PC-9 (cell line): ENCODE results near the gene LTBP4. TPM values are rescaled to one million over a fixed set of nuclear protein-coding genes. Genes with fewer than 3 reads are reported as not detected.

Experiments used
- BruUV-seq: library from RNA; stranded (reverse); fragments of 400-500 nt; replicated peaks from 2 replicates; lab custom pipeline; 2021; lab: Mats Ljungman, UMichigan
- CTCF ChIA-PET: fragments of 300-600 bp; sonication (Branson Sonifier 250); formaldehyde crosslinking; loops from one replicate; lab custom pipeline; 2022; ENCODE audit warnings: antibody characterized with exemption; lab: Charles Lee
- POLR2A ChIA-PET: fragments of 300-600 bp; sonication (Branson Sonifier 250); formaldehyde crosslinking; loops from one replicate; lab custom pipeline; 2022; ENCODE audit warnings: antibody characterized with exemption; ENCODE audit not compliant: unreplicated experiment; lab: Charles Lee
- DNase-seq, 2 experiments: peaks; one replicate each; pipeline versions ENCODE4 v3.0.0 to v3.0.0-alpha.2; 2015 to 2022; ENCODE audit warnings: mixed read lengths in 1 of 2
- H2AFZ ChIP-seq: fragments of 200-600 bp; sonication (generic); 2 replicates; pipeline ENCODE4 v1.8.1; 2017; ENCODE audit warnings: antibody characterized with exemption
- H3F3A ChIP-seq: fragments of 200-600 bp; sonication (generic); 2 replicates; pipeline ENCODE4 v1.8.1; 2017; ENCODE audit warnings: antibody characterized with exemption, mild to moderate bottlenecking, low read depth; ENCODE audit not compliant: insufficient read depth
- H3K27ac ChIP-seq: fragments of 200-600 bp; sonication (generic); 2 replicates; pipeline ENCODE4 v1.6.1; 2016; ENCODE audit warnings: mixed run types
- H3K27me3 ChIP-seq: fragments of 200-600 bp; sonication (generic); 2 replicates; pipeline ENCODE4 v1.6.1; 2016; ENCODE audit warnings: low read depth, mixed run types; ENCODE audit not compliant: insufficient read depth
- H3K36me3 ChIP-seq: fragments of 200-600 bp; sonication (generic); 2 replicates; pipeline ENCODE4 v1.6.1; 2016; ENCODE audit warnings: low read depth, mixed run types
- H3K4me1 ChIP-seq: fragments of 200-600 bp; sonication (generic); replicated peaks from 2 replicates; pipeline ENCODE4 v1.6.1; 2016; ENCODE audit warnings: mixed run types; ENCODE audit not compliant: insufficient read depth
- H3K4me2 ChIP-seq: fragments of 200-600 bp; sonication (generic); 2 replicates; pipeline ENCODE4 v1.6.1; 2017; ENCODE audit warnings: mixed run types
- H3K4me3 ChIP-seq: fragments of 200-600 bp; sonication (generic); 2 replicates; pipeline ENCODE4 v1.6.1; 2016; ENCODE audit warnings: mixed run types
- H3K79me2 ChIP-seq: fragments of 200-600 bp; sonication (generic); 2 replicates; pipeline ENCODE4 v1.6.1; 2017; ENCODE audit warnings: low read depth, mixed run types
- H3K9me2 ChIP-seq: fragments of 200-600 bp; sonication (generic); 2 replicates; pipeline ENCODE4 v1.8.1; 2017; ENCODE audit warnings: mild to moderate bottlenecking; ENCODE audit not compliant: insufficient read depth
- H3K9me3 ChIP-seq: fragments of 200-600 bp; sonication (generic); 2 replicates; pipeline ENCODE4 v1.8.1; 2016; ENCODE audit warnings: low read depth; ENCODE audit not compliant: insufficient read depth
- H4K20me1 ChIP-seq: fragments of 200-600 bp; sonication (generic); 2 replicates; pipeline ENCODE4 v1.8.1; 2017; ENCODE audit not compliant: insufficient read depth
- CTCF ChIP-seq: fragments of 200-600 bp; sonication (generic); conservative IDR thresholded peaks from 2 replicates; pipeline ENCODE4 v1.6.1; 2017; ENCODE audit warnings: mixed run types, antibody characterized with exemption, mild to moderate bottlenecking, moderate library complexity
- EZH2 ChIP-seq: fragments of 200-600 bp; sonication (generic); IDR thresholded peaks from 2 replicates; pipeline ENCODE4 v1.8.0; 2017; ENCODE audit warnings: antibody characterized with exemption, low read depth
- intact Hi-C: fragments of 100-400 bp; cut with micrococcal nuclease; formaldehyde crosslinking; loops from one replicate; pipeline ENCODE4 v1.10.0; 2022; ENCODE audit not compliant: unreplicated experiment
- total RNA-seq: library from RNA; stranded (reverse); gene quantifications from 2 replicates; pipeline ENCODE4 v1.2.3, GENCODE V29; 2021

Gene LTBP4
- total RNA-seq, 1 experiment from 2014 or later, result 163 TPM

DNA sequence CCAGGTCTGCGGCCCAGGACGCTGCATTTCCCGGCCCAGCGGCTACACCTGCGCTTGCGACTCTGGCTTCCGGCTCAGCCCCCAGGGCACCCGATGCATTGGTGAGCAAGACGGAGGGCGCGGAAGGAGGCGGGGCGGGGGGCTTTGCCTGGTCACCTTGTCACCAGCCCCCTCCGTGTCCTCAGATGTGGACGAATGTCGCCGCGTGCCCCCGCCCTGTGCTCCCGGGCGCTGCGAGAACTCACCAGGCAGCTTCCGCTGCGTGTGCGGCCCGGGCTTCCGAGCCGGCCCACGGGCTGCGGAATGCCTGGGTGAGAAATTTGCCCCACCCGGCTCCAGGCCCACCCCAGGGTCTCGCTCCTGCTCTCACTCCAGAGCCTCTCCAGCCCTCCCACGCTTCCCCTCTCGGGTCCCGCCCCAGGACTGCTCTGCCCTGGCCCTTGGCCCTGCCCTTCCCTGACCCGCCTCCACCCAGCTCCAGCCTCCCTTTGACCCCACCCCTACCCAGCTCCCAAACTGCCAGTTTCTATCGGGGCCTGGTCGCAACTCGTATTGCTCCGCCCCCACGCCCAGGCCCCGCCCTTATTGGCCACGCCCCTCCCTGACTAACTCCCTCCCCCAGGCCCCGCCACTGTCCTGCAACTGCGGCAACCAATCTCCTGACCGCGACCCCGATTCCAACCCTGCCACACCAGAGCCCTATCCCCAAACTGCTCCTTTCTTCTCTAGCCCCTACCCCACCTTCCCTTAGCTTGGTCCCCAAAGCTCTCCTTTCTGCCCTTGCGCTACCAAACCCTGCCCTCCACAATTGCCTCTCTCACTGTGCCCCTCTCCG is 8.6 kb downstream of the LTBP4 start:
- TF ChIP-seq EZH2 (no peak), CTCF (no peak)
- Histone ChIP-seq H3K4me2 (peak overlapping the region; percentile 87), H4K20me1 (no peaks in the 10 kb centered on the region), H3K36me3 (no peaks in the 10 kb centered on the region), H3K27me3 (no peaks in the 10 kb centered on the region), H3K9me2 (no peaks in the 10 kb centered on the region), H3K27ac (no peak overlapping the region), H3K4me1 (peaks cover 18% of the 10 kb centered on the region), H3K4me3 (peak overlapping the region; percentile 63), H2AFZ (peak overlapping the region; percentile 73), H3F3A (peaks cover 18% of the 10 kb centered on the region; the same call in 1 of the 2 replicates), H3K9me3 (no peaks in the 10 kb centered on the region), H3K79me2 (no peaks in the 10 kb centered on the region)
- ChIA-PET CTCF (interaction anchor here (0.5 to 0.6 kb wide), 4 partner anchors 147 to 533 kb away, joined by 3 to 8 read pairs (median 3); no protein-coding TSS in a partner anchor), POLR2A (interaction anchor here (0.5 to 1.0 kb wide), 9 partner anchors 36 to 1181 kb away, joined by 3 to 16 read pairs (median 4); no protein-coding TSS in a partner anchor)
- BruUV-seq, result TSS peak; percentile 45
- peak; percentile 77 to 95 for DNase-seq
- intact Hi-C loops, result loop anchor here (5.0 kb wide), 2 partner anchors 108 to 182 kb away; partner anchors contain the start of genes COQ8B, ITPKC and SERTAD1

DNA sequence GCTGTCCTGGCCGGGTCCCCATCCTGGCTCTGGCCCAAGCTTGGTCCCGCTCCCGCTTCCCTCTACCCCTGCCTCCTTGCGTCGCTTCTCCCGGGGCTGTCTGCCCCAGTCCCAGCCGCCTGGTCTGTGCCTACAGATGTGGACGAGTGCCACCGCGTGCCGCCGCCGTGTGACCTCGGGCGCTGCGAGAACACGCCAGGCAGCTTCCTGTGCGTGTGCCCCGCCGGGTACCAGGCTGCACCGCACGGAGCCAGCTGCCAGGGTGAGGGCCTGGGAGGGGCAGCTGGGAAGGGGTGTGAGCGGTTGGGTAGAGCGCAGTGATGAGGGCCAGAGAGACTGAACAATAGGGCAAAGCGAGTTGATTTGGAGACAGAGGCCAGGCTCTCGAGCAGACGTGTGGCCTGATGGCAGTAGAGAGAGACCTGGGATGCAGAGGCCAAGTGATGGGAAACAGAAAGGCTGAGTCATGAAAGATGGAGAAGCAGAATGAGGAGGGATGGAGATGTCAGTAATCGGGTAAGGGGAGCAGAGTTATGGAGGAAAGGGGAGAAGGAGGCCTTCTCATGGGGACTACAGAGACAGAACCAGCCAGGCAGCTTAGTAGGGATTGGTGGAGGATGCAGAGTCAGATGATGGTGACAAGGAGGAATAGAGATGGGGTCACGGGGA is 9.4 kb downstream of the LTBP4 start:
- H3K79me2 ChIP-seq, result no peaks in the 10 kb centered on the region
- peak overlapping the region; percentile 87 for H3K4me2 ChIP-seq
- no peaks in the 10 kb centered on the region for H4K20me1 ChIP-seq
- TF ChIP-seq EZH2 (no peak), CTCF (no peak)
- ChIA-PET CTCF (no interaction called here), POLR2A (interaction anchor here (0.5 to 1.0 kb wide), 6 partner anchors 36 to 1182 kb away, joined by 3 to 10 read pairs (median 4); no protein-coding TSS in a partner anchor)
- H3K27ac ChIP-seq, result no peak overlapping the region
- no peaks in the 10 kb centered on the region for H3K36me3 ChIP-seq
- no TSS peak for BruUV-seq
- no peaks in the 10 kb centered on the region for H3K9me3 ChIP-seq
- DNase-seq, result no peak
- no peak overlapping the region for H2AFZ ChIP-seq
- H3K4me3 ChIP-seq, result peak overlapping the region; percentile 63; the same call in 1 of the 2 replicates
- intact Hi-C loops, result loop anchor here (5.0 kb wide), 1 partner anchor 107 kb away; the partner anchor contains the start of genes COQ8B and ITPKC
- peaks cover 20% of the 10 kb centered on the region; the same call in 1 of the 2 replicates for H3F3A ChIP-seq
- no peaks in the 10 kb centered on the region for H3K27me3 ChIP-seq
- no peaks in the 10 kb centered on the region for H3K9me2 ChIP-seq
- H3K4me1 ChIP-seq, result peaks cover 22% of the 10 kb centered on the region

DNA sequence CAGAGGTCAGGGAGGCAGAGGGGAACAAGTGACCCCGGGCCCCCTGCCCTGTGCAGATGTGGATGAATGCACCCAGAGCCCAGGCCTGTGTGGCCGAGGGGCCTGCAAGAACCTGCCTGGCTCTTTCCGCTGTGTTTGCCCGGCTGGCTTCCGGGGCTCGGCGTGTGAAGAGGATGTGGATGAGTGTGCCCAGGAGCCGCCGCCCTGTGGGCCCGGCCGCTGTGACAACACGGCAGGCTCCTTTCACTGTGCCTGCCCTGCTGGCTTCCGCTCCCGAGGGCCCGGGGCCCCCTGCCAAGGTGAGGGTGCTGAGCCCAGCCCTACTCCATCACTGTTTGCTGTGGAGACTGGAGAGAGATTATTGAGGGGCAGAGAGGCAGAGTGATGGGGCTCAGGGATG is 9.9 kb downstream of the LTBP4 start:
- Histone ChIP-seq H3K4me1 (peaks cover 27% of the 10 kb centered on the region), H3K4me2 (no peak overlapping the region), H3K27me3 (no peaks in the 10 kb centered on the region), H3K36me3 (no peaks in the 10 kb centered on the region), H2AFZ (no peak overlapping the region), H3K27ac (no peak overlapping the region), H3F3A (peaks cover 21% of the 10 kb centered on the region; the same call in 1 of the 2 replicates), H4K20me1 (no peaks in the 10 kb centered on the region), H3K4me3 (no peak overlapping the region), H3K9me3 (no peaks in the 10 kb centered on the region), H3K79me2 (no peaks in the 10 kb centered on the region), H3K9me2 (no peaks in the 10 kb centered on the region)
- intact Hi-C loops, result loop anchor here (5.0 kb wide), 1 partner anchor 106 kb away; the partner anchor contains the start of genes COQ8B and ITPKC
- BruUV-seq, result no TSS peak
- TF ChIP-seq EZH2 (no peak), CTCF (no peak)
- no peak for DNase-seq
- ChIA-PET POLR2A (no interaction called here), CTCF (no interaction called here)
